HG03521 (cell line): ENCODE measurements around the gene IGIP.
"Not testable (repeated sequence)": the region's sequence is repeated elsewhere in the genome, so short reads cannot be mapped to it uniquely, and the experiment has no call there.

Source experiments
- ATAC-seq: cut with Tn5 transposase; IDR thresholded peaks from one replicate; pipeline ENCODE4 v1.9.1; 2021; ENCODE audit warnings: mild to moderate bottlenecking, moderate library complexity; ENCODE audit not compliant: unreplicated experiment

The IGIP gene

DNA sequence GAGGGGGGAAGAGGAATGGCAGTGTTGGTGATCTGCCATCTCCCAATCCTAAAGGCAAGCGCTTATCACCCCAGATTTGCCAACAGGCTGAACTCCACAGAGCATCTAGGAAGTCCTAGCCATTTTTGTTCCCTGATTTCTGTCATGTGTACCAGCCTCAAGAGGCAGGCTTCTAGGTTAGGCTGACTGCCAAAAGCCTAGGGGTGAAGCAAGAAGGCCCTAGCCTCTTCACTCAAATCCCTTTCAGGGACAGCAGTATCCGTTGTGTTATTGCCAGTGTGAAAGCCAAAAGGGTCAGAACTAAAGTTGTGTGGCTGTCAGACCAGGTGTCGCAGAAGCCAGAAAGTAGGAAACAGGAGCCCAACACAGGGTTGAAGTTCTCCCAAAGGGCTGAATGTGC, 14.7 kb downstream of the IGIP start:
- ATAC-seq, result no peak

DNA sequence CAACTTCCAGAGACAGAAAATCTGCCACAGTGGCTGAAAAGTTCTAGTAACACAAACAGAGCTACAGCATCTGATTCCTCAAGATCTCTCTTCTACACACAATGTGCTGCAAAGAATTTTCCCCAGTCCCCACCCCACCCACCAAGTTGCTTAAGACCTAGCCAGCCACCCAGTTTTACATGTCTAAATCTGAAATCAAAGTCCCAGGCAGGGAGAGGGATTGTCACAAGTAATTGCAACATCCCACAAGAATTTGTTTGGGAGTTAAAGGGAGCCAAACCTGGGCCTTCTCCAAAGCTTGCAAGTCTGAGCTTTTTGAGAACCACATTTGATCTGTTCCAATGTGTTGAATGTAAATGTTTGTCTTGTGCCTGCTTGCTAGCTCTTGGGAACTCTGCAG, 15.5 kb downstream of the IGIP start:
- ATAC-seq, result no peak

DNA sequence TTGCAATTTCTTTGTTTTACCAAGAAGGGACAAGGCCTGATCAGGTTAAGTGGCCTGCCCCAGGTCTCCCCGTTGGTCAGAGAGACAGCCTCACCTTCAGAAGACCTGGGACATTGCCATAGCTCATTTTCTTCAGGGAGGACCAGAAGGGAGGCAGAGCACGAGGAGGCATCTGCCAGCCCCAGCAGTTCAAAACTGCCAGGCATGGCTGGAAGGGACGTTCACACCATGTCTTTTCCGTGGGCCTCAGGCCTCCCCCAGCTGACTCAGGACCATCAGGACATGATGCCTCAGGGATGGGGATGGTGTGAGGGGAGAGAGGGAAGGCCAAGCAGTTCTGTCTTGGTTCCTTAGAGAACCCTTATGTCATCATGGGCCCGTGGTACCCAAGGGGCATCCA, 16.5 kb downstream of the IGIP start:
- ATAC-seq, result no peak

DNA sequence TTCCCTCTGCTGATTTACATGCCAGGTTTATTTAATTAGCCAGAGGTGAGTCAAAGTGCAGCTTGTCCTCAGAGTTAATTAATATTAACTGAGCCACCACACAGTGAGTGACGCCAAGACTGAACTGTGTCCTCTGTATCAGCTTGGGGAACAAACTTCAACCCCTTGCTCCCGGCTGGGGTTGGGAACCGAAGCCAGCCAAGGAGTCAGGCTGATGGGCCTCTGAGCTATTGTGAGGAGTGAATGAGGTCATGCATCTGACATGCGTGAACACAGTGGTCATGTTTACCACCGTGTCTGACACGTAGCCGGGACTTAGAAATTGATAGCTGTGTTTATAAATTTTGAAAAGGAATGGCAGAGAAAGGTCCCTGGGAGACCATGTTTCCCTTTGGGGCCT, 17.1 kb downstream of the IGIP start:
- no peak for ATAC-seq

DNA sequence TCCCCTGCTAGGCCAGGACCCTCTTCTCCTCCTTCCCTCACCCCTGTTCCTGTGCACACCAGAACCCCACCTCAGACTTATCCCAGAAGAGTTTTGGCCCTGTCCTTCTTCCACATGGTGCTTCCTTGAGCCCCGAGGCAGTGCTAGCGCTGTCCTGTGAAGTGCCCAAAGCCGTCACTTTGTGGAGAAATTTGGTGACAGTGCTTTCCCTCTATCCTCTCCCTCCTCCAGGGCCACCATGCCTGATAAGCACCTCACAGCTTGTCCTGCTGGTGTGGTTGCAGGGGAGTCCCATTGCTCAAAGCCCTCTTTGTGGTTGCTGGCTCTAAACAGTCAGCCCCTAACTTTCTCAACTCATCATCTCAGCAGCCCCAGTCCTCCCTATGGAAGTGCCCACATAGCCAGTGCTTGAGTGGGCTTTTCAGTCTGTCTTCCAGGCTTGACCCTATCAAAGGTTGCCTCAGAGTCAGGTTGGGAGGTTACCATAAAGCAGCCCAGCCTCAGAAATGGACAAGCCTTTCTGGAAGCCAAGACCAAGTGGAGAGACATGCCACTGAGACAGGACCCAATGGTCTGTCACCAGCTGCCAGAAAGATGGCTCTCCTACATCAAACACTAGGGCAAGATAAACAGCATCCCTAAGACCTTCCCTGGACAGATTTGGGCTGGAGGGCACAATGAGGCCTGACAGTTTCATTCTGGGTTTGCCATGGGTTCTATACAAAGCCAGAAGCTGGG, 18.0 kb downstream of the IGIP start:
- no peak for ATAC-seq

DNA sequence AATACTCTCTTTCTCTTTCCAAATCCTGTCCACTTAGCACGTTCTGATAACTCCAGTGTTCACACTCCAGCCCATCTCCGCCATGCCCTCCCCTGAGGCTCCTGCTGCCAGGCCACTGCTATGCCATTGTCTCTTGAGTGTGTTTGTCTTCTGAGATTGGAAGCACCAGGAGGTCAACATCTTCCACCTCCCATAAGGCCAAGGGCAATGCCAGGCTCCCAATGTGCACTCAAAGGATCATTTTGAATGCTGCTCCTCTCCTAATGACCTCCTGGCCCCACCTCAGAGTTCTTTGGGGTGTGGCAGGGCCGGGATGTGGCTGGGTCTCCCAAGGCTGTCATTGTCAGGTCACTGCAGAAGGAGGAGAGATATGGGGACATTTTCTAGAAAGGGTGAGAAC, 19.5 kb downstream of the IGIP start:
- no peak for ATAC-seq

DNA sequence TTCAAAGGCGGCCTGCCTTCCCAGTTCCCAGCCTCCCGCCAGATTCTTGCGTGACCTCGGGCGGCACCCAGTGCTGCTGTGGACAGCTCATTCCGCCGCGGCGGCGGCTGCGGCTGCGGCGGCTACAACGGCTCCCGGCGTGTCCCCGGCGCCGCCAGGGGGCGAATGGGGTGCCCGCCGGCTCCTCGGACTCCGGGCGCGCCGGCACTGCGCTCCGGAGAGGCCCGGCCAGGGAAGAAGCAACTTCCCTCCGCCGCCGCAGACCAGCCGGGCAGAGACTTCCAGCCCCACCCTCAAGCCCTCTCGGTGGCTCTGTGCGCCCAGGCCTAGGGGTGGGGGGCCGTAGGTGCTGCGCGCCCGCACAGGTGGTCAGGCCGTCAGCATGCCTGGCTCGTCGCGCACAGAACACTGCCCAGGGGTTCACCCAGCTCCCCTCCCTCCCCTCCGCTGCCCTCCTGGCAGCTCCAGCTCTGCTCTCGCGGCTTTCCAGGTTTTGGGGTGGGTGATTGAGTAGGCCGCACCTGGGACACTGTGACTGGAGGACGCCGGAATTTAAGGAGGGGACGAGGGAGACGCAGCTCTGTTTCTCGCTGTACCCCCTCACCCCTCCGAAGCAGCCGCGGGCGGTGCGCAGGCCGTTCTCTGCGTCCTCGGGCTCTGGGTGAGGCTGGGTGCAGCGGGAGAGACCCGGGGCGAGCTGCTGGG, 20.2 kb downstream of the IGIP start:
- no peak for ATAC-seq

DNA sequence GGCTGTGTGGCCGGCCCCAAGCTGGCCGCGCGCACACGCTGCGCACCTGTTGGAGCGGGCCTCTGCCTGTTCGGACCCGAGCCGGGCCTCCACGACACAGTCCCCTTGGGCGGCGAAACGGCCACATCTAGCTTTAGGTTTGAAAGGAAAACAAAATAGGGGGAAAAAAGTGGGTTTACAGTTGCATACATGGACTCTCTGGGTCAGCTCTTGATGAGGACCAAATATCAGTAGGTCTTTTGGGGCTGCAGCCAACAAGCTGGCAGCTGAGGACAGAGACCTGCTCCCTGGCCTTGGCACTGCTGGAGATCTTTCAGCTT, 20.7 kb downstream of the IGIP start:
- ATAC-seq, result no peak

DNA sequence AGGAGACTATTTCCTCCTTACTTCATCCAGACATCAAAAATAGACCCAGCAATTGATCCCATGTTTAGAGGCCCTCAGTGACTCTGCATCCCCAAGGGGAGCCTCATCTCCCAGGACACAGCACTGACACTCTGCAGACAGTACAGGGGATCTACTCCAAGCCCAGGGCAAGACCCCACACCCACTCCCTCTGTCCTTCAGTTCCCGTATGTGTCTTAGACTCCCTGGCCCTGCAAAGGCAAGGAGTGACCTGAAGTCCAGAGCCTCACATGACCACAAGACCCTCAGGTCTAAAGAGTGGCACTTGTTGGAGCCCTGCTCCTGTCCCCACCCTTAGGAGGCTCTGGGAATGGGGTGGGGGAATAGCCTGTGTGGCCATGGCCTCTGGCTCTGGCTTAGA, 21.7 kb downstream of the IGIP start:
- no peak for ATAC-seq

DNA sequence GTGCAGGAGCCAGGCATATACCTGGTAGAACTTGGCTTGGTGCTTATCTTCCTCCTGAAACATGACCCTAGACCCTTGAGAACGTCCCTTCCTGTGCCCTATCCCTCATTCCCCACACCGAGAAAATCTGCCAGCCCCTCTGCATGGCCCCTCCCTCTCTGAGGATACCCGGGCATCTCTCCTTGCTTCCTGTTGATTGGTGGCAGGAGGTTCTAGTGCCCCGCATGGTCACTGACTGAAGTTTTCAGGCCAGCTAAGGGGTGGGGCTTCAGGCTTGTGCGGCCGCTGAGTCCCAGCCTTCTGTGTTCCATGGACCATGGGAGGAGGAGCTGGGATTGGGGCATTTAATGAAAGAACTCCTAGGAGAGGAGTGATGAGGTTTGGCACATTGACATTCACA, 22.8 kb downstream of the IGIP start:
- ATAC-seq, result no peak

DNA sequence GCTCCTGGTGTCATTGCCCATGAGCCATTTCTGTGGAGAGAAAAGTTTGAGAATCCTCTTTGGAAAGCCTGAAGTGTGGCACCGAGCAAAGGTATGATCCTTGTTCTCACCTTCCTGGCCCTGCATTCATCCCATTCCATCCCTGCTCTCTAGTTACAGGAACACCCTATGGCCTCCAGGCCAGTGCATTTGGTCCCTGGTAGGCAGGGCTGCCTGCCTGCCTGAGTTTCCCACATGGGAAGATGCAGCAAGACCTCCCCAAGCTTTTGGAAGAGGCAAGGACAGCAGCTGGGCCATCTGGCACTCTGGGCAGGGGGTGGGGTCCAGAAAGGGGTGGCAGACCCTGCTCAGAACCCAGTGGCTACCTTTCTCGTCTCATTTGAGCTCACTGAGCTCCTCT, 24.5 kb downstream of the IGIP start:
- no peak for ATAC-seq

DNA sequence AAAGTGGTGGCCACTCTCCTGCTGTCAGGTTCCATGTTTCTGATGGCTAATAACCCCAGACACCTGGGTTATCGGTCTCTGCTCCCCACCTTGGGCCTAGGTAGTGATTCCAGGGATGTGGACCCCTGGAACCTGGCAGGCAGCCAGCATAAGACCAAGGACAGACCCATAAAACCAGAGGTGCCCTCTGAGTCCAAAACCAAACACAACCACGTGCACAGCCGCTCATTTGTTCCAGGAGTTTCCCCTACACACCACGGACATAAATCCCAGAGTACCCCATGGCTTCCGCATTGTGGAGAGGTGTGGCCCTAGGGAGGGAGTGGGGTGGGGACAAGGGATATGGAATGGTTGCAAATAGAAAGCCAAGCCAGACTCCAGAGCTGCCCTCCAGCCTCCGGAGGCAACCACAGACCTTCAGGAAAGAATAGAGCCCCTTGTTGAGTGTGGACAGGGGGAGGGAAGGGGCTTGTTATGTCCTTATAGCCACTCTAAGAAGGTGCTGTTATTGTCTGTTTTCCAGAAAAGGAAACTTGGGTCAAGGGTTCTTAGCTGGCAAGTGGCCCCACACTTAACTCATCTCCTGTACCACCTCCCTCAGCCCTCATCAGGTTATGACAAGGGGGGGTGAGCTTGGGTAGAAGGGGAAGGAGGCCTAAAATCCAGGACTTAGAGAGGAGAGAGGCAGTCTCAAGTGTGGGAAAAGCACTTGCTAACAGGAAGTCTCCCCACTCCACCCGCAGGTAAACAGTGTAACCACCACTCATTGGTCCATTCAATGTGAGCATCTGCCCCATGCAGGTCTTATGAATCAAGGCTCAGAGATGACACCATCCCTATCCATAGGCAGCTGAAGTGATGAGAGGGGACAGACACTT, 25.6 kb downstream of the IGIP start:
- no peak for ATAC-seq

DNA sequence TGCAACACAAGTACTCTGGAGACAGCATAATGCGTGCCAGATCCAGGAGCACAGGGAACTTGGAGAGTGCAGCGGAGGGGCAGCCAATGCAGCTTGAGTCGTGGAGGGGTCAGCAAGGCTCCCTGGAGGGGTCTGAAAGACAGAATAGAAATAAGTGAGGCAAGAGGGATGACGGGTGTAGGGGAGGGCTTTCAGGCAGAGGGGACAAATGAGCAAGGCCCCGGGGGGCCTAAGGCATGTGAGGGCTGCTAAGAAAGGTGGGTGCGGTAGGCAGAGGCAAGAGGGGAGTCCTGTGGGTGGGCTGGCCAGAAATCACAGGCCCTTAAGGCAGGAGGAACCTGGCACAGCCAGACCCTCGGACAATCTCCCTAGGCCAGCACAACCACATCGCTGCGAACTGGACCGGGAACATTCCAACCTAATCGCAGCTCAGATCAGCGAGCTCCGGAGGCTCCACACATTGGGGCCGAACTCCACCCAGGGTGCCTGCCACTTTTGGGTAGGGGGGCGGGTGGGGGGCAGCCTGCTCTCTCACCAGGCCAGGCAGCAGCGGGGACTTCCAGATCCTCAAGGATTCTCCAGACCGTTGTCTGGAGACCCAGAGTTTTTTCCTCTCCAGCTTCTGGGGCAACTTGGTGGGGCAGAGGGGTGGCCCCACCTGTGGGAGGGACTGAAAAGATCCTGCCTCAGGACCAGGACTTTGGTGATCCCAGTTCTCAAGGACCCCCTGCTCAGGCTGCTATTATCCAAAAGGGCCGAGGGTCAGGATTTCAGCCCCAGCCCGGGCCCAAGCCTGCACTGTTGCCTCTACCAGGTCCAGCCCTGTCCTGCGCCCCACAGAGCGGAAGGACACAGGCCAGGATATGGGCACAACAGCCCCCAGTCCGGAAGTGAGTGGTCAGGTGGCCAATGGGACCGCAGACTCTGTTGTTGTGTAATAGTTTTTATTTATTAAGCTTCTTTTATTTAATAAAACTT, 26.6 kb downstream of the IGIP start:
- ATAC-seq, result no peak

DNA sequence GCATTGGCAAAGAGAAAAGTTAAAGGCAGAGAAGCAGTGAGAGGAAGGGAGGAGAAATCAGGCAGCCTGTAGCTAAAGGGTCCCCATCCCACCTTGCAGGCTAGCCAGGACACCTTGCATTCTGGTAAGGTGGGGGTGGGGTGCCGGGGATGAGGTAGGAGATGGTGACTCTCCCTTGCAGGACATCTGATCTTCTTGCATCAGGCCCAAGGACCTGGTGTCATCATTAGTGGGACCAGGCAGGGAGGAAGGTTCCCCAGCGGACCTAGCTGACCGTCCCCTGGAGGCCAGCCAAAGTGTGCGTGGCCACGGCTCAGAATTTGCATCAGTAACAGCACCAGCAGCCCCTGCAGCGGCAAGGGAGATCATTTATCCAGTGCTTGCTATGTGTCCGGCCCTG, 27.5 kb downstream of the IGIP start:
- ATAC-seq, result no peak

DNA sequence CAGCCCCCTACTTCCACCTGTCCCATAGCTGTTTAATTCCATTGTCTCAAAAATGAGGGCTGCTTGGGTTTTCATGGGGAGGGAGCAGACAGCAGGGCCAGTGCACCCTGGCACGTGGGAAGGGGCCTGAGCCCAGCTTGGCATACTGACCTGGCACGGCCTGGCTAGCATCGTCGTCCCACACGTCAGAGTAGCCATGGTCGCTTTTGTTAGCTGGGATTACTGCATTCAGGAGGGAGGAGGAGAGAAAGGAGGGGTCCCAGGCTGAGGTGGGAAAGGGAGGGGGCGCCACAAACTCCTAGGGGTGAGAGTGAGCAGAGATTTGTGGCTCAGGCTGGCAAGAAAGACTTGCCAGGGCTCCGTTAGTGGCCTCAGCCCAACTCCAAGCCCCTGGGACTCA, 28.2 kb downstream of the IGIP start:
- ATAC-seq, result no peak

DNA sequence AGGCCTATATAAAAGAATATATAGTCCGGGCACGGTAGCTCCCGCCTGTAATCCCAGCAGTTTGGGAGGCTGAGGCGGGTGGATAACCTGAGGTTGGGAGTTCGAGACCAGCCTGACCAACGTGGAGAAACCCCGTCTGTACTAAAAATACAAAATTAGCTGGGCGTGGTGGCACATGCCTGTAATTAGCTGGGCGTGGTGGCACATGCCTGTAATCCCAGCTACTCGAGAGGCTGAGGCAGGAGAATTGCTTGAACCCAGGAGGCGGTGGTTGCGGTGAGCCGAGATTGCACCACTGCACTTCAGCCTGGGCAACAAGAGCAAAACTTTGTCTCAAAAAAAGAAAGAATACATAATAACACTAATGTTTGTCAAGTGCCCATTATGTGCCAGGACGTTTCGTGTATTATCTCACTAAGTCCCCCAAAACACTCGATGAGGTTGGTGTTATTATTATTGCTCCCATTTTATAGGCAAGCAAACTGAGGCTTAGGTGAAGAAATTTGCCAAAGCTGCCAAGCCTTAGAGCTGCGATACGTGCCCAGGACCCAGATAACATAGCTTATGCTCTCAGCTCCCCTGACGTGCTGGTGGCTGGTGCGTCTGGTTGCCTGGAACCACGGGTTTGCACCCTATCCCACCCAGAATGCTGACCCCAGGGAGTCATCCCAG, 29.1 kb downstream of the IGIP start:
- ATAC-seq, result not testable (repeated sequence)

DNA sequence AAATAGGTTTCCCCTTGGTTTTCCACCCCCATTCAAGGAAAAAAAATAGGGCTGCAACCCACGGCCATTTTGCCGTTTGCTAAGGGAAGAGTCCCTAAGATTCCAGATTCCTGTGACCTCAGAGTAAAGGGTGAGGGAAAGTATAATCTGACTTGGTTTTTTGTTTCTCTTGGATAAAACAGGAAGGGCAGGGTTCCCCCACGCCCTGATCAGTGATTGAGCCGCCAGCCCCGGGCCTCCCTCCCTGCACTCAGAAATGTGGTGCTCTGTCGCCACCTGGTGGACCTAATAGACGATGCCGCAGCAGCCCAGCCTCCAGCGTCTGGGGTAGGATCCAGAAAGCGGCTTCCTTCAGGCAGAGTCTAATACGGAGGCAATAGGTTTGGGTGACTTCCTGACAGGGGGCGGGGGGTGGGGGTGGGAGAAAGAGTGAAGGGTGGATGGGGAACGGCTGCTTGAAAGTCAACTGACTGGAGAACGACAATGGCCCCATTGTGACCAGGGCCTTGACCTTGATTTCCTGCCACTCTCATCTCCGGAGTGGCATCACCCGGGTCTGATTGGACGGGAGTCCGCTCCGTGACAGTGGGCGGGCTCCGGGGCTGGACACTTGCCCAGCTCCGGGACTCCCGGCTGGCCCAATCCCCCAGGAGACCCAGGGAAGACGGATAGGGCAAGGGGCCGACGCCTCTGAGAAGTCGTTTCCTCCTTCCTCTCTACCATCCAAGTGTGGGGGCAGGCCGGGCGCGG, 31.5 kb downstream of the IGIP start:
- ATAC-seq, result peak; percentile 93

DNA sequence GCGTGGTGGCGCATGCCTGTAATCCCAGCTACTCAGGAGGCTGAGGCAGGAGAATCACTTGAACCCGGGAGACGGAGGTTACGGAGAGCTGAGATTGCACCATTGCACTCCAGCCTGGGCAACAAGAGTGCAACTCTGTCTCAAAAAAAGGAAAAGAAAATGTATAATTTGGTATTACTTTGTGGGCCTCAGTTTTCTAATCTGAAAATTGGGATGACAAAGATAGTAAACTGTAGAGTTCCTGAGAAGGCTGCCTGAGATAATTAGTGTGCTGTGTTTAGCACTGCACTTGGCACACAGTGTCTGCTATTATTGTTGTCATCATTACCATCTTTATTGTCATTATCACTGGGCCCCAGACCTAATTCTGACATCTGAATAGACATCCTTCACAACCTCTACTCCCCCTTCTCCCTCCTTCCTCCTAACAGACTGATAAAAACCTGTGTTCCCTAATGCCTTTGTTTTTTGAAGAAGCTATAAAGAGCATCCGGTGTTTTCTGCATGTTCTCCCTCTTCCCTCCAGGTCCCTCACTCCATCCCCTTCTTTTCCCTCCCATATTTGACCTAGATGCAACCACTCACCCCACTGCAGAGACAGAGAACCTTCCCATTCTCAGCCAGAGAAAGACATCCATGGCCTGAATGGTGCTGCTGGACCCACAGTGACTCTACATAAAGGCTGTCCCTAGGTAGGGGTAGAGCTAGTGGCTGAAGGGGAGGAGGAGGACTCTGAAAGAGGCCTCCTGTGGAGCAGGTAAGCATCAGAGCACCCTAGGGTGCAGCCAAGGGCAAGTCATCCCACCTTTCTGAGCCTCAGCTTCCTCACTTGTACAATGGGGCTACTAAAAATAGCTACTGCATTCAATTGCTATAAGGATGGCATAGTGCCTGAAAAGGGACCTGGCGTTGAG, 33.5 kb downstream of the IGIP start:
- no peak for ATAC-seq
